ENCODE measurements around the gene IRF2BP2.
"Not testable (repeated sequence)": the region's sequence is repeated elsewhere in the genome, so short reads cannot be mapped to it uniquely, and the experiment has no call there.

Gene IRF2BP2

GRCh38 chr1:234602334-234603220 is 7.4 kb downstream of the IRF2BP2 start:
- no peak for DNase-seq (ENCODE audit: low spot score)
- FAIRE-seq: peak; percentile 23

- FAIRE-seq: no peak
- DNase-seq (ENCODE audit: low spot score): no peak
Observed at GRCh38 chr1:234601301-234602017, 8.5 kb downstream of the IRF2BP2 start.

- FAIRE-seq (no peak), DNase-seq (ENCODE audit: low spot score) (no peak)
Observed at GRCh38 chr1:234600418-234601281, 9.3 kb downstream of the IRF2BP2 start.

- DNase-seq (ENCODE audit: low spot score): peak; percentile 78
- FAIRE-seq: peak; percentile 20
Observed at GRCh38 chr1:234599617-234600417, 10.2 kb downstream of the IRF2BP2 start.

GRCh38 chr1:234598974-234599616 is 10.9 kb downstream of the IRF2BP2 start:
- FAIRE-seq (no peak), DNase-seq (ENCODE audit: low spot score) (no peak)

- no peak for DNase-seq (ENCODE audit: low spot score)
- FAIRE-seq: no peak
Observed at GRCh38 chr1:234597894-234598293, 12.1 kb downstream of the IRF2BP2 start.

- DNase-seq (ENCODE audit: low spot score) (no peak), FAIRE-seq (no peak)
Observed at GRCh38 chr1:234595899-234596298, 14.1 kb downstream of the IRF2BP2 start.

- FAIRE-seq; DNase-seq (ENCODE audit: low spot score): not testable (repeated sequence)
Observed at GRCh38 chr1:234594575-234594974, 15.4 kb downstream of the IRF2BP2 start.

GRCh38 chr1:234593771-234594504 is 16.0 kb downstream of the IRF2BP2 start:
- DNase-seq (ENCODE audit: low spot score) (no peak), FAIRE-seq (no peak)

GRCh38 chr1:234593109-234593508 is 16.9 kb downstream of the IRF2BP2 start:
- FAIRE-seq: no peak
- DNase-seq (ENCODE audit: low spot score): no peak

- FAIRE-seq: no peak
- DNase-seq (ENCODE audit: low spot score): no peak
Observed at GRCh38 chr1:234592240-234592639, 17.7 kb downstream of the IRF2BP2 start.

- FAIRE-seq (no peak), DNase-seq (ENCODE audit: low spot score) (no peak)
Observed at GRCh38 chr1:234591131-234591530, 18.8 kb downstream of the IRF2BP2 start.

- no peak for FAIRE-seq
- no peak for DNase-seq (ENCODE audit: low spot score)
Observed at GRCh38 chr1:234589854-234590620, 19.9 kb downstream of the IRF2BP2 start.

GRCh38 chr1:234589064-234589800 is 20.7 kb downstream of the IRF2BP2 start:
- FAIRE-seq (no peak), DNase-seq (ENCODE audit: low spot score) (no peak)

- no peak for DNase-seq (ENCODE audit: low spot score)
- FAIRE-seq: no peak
Observed at GRCh38 chr1:234588386-234588785, 21.6 kb downstream of the IRF2BP2 start.

GRCh38 chr1:234586892-234587485 is 23.0 kb downstream of the IRF2BP2 start:
- DNase-seq (ENCODE audit: low spot score) (no peak), FAIRE-seq (no peak)

GRCh38 chr1:234586304-234586703 is 23.7 kb downstream of the IRF2BP2 start:
- FAIRE-seq (no peak), DNase-seq (ENCODE audit: low spot score) (no peak)

Measured in urothelium cell line (cell line).